NCI-H748 treated with DMSO at 0.1 percent for 48 hours (cell line): ENCODE measurements around the gene PKD1.
"Not testable (repeated sequence)": the region's sequence is repeated elsewhere in the genome, so short reads cannot be mapped to it uniquely, and the experiment has no call there.

Source experiments
- DNase-seq: peaks from one replicate; lab custom pipeline; 2025; lab: John Stamatoyannopoulos, UW

PKD1 gene

DNA sequence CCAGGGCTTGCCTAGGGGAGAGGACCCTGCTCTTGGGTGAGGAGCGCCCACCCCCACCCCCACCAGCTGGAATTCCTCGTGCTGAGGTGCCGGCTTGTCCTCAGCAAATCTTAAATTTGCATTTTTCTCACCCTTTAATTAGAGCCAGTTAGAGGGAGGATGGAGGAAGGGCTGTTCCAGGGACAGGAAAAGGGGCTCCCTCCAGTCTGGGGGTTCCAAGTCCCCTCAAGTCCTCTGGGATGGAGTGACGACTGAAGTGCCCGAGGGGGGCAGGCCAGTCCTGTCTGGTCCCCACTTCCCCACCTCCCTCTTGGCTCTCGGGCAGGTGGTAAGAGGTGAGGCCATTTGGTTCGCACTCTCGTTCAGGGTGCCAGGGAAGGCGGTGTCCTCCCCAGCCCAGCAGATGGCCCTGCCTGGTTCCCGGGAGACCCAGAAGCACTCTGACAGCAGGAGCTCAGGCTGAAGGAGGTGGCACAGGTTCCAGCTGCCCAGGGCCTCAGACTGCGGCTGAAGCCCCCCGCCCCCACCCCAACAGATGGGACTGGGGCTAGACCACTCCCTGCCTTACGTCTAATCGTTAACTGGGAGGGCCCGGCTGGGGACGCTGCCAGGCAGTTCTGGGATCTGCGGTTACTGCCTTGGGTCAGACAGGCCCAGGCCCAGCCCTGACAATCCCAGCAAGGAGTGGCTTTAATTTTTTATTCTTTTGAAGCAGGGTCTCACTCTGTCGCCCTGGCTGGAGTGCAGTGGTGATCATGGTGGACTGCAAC is 14.9 kb upstream of the PKD1 start:
- no peak for DNase-seq

DNA sequence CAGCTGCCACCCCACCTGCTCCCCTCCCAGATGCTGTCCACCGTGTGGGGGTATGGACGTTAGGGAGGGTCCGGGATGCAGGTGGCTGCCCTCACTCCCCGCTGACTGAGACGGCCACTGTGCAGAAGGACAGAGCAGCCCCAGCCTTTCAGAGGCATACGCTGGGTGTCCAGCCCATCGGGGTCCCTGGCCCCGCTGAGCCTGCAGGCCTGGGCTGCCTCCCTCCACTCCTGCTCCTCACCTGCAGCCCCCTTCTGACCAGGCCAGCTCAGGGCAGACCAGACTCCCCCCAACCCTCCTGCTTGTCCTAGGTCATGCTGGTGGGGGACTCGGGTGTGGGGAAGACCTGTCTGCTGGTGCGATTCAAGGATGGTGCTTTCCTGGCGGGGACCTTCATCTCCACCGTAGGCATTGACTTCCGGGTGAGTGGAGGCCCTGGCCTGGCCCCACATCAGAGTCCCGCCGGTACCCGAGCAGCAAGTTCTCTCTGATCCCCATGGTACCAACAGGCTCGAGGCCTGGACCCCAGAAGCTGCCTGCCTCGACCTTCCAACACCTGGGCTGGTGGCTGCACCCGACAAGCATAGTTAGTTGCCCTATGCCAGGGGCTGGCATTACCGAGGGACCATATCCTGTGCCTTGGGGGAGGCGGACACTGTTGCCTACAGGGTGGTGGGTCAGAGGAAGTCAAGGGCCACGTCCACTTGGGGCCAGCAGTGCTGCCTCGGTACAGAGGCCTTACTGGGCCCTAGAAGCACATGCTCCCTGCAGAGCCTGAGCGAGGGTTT is 14.1 kb upstream of the PKD1 start:
- DNase-seq: no peak

DNA sequence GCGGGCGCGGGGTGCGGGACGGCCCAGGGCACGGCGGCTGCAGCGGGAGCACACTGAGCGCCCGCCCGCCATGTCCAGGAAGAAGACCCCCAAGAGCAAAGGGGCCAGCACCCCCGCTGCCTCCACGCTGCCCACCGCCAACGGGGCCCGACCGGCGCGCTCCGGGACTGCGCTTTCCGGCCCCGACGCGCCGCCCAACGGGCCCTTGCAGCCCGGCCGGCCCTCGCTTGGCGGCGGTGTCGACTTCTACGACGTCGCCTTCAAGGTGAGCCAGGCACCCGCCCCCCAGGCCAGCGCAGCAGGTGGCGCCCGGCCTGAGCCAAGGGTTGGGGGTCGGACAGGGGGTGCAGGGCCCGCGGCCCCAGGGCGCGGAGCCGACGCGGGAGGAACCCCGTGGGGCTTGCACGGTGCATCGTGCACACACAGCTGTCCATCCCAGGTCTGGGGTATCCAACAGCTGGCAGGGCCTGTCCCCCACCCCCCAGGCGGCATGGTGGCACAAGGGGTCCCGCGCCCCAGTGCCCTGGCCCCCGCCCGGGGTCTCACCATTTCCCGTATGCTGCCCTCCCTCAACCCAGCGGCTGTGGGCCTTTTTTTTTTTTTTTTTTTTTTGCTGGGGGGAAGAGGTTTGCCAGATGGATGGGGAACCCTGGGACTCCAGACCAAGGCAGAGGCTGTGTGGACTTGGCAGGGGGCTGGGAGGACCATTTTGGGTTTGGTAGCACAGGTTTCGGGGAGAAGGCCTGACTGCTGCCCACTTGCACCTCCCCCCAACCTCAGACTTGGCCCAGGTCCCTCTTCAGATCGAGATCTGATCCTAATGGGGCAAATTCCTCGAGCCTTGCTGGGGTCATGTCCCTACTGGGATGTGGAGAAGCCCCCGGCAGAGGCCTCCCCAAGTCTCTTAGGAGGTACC is 13.3 kb upstream of the PKD1 start:
- no peak for DNase-seq

GRCh38 chr16:2147981-2148671 is 12.4 kb upstream of the PKD1 start, which contains the start of gene RAB26:
TSS of gene RAB26 (plus strand) at chr16:2148625. CDS start at chr16:2148784, 159 bp downstream.
- peak; percentile 17 for DNase-seq

- no peak for DNase-seq
Observed at GRCh38 chr16:2147378-2147777, 11.7 kb upstream of the PKD1 start.

- no peak for DNase-seq
Observed at GRCh38 chr16:2145843-2146242, 10.1 kb upstream of the PKD1 start.

- no peak for DNase-seq
Observed at GRCh38 chr16:2143878-2144485, 8.3 kb upstream of the PKD1 start.

DNA sequence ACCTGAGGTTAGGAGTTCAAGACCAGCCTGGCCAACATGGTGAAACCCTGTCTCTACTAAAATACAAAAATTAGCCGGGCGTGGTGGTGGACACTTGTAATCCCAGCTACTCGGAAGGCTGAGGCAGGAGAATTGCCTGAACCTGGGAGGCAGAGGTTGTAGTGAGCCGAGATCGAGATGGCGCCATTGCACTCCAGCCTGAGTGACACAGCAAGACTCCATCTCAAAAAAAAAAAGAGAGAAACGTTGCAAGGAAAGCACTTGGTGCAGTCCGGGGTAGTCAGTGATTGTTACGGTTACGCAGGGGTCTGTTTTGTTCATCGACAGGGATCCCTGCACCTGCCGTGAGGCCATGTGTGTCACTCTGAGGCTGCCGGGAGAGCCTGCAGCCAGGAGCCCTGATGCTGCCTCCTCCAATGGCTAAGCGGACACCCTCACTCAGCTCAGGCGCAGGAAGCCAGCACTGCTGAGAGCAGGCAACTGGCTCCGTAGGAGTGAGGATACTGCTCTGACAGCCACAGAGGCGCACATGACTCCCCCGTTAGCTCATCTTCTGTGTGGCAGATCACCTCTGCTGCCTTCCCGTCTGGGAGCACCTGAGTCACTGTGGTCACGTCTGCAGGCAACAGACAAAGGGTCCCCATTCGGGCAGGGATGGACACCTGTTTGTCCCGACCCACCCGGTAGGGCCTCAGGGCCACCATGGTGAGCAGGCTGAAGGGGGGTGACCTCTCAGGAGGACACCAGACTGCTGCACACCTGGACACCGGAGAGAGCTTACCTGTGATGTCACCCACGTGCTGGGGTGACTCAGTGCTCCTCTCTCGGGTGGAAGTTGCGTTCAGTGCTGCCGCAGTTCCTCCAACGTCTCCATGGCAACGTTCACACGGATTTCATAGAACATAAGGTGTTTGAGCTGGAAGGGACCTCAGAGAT is 7.5 kb upstream of the PKD1 start:
- no peak for DNase-seq

DNA sequence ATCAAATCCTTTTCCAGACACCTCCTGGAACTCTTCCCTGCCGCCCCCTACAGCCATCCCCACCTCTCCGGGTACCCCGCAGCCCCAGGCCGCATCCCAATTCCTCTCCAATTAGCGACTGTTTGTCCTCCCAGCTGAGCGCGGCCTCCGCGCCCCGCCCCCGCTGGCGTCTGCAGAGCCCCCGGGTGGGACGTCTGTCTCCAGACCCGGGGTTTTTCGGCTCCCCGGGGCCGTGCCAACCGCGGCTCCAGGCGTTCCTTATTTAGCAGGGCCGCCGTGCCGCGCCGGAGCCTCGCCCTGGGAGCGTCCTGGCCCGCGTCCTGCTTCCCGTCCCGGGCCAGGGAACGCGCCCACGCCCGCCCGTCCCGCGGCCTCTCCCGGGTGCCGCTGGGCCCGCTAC is 627 bp downstream of the PKD1 start:
- not testable (repeated sequence) for DNase-seq

DNA sequence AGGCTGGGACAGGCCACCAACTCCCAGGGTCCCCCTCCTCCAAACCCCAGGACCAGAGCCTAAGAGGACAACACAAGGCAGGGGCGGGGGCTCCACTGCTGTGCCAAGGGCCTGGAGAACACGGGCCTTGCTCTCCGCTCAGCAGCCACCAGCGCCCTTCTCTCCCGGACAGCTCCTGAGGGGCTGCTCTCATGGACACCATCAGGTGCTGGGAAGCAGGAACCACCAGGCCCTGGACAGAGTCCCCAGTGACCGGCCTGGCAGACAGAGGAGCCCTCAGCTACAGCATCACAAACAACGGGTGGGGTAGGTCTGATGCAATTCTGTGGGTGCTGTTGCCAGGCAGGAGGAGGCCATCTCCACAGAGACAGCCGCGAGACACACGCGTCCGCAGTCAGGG is 1.9 kb downstream of the PKD1 start:
- DNase-seq: not testable (repeated sequence)

- DNase-seq: not testable (repeated sequence)
Observed at GRCh38 chr16:2129890-2130447, 5.7 kb downstream of the PKD1 start.

- DNase-seq: not testable (repeated sequence)
Observed at GRCh38 chr16:2129251-2129650, 6.4 kb downstream of the PKD1 start.

DNA sequence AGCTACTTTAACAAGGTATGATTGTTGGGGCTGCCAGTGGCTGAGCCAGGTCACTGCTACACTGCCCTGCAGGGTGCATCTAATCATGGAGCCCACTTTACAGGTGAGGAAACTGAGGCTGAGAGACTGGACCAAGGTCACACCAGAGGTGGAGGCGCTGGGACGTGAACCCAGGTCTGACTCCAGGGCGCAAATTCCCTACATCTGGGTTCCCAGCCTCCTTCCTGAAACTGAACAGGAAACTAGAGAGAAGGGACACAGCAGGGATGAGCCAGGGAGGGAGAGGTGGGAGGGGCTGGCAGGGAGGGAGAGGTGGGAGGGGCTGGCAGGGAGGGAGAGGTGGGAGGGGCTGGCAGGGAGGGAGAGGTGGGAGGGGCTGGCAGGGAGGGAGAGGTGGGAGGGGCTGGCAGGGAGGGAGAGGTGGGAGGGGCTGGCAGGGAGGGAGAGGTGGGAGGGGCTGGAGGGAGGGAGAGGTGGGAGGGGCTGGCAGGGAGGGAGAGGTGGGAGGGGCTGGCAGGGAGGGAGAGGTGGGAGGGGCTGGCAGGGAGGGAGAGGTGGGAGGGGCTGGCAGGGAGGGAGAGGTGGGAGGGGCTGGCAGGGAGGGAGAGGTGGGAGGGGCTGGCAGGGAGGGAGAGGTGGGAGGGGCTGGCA is 7.9 kb downstream of the PKD1 start:
- DNase-seq: peak; percentile 7

DNA sequence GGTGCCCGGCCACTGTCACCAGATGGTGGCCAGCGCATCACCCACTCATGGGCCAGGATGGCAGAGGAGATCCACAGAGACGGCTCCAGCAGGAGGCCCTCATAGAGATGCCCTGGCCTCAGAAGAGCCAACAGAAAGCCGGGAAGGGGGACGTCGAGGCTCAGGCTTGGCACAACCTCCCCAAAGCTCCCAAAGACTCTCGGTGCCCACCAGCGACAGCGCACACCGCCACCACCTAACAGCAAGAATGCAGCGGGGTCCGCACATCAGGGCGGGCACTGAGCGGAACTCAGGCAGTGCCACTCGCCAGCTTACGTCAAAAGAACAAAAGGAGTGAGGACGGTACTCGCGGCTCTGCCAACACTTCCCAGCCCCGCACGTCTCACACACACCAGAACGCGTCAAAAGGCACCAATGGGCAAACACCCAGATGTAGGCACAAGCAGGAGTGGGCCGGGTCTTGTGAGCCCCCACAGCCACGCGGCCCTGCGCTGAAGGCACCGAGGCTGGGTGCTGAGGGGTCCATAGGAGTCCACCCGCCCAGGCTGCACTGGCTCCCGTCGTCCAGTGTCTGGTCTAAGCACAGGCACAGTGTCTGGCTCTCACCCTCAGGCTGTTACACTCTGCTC is 8.7 kb downstream of the PKD1 start:
- DNase-seq: not testable (repeated sequence)

DNA sequence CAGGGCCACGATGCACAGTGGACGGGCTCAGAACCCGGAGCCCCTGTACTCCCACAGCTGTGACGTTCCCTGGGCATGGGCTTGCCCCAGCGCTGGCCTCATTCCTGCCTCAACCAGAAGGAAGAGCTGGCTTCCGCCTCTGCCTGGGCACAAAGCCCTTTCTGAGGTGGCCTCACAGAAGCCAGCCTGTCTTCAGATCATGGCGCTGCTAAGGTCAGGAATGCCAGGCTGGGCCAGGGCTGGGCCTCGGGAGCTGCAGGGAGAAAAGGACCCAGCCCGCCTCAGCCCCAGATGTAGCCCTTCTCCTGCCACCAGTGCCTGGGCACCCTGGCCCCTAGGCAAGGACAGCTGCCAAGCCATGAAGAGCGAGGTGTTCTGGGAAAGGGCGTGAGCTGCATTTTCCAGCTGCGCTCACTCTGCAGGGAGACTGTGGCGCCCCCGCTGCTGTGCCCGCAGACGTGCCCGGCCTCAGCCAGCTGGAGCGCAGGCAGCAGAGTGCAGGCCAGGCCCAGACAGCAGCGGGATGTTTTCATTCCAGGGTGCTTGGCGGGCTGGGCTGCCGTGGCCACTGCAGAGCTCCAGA is 9.4 kb downstream of the PKD1 start:
- not testable (repeated sequence) for DNase-seq

GRCh38 chr16:2125609-2126008 is 10.1 kb downstream of the PKD1 start:
- not testable (repeated sequence) for DNase-seq

- not testable (repeated sequence) for DNase-seq
Observed at GRCh38 chr16:2124694-2125444, 10.8 kb downstream of the PKD1 start.

DNA sequence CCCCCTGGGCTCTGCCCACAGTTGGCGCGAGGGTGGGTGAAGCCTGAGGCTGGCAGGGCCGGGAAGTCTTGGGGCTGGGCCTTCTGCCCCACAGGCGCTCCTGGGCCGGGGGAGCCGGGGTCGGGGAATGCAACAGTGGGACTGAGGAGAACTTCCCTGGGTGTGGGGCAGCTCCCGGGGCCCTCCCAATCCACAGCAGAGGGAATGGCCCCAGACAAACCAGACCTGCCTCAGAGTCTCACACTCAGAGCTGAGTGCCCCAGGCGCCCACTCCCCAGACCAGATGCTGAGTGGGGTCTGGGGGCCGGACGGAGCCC is 11.4 kb downstream of the PKD1 start:
- DNase-seq: not testable (repeated sequence)
